Measurements from ENCODE around the gene TMC1. TPM values are rescaled to one million over a fixed set of nuclear protein-coding genes. Genes with fewer than 3 reads are reported as not detected.

TMC1 gene
- polyA plus RNA-seq, 3 donors, result 0.16 to 0.55 (median 0.40) TPM

DNA sequence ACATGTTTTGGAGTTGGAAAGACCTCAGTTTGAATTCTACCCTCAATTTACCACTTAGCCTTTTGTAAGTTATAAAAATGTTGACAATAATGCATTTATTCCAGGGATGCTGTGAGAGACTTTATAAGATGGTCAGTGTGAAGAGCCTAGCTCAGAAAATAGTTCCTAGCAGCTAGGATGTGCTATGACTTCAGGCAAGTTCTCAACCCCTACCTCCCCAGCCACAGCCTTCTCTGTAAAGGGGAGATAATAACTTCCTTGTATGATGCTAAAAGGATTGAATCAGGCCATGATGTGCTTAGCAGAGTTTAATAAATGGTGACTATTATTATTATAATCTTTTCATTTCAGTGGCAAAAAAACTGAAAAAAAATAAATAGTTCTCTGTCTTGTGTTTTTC lies 353.8 kb downstream of the TMC1 start:
- no peak overlapping the region for H3K27ac Mint-ChIP-seq
- Histone ChIP-seq H3K27ac (ENCODE audit: low read depth in 1 of 2, low read length in 2 of 2) (no peak overlapping the region), H4K20me1 (ENCODE audit: insufficient read depth, low read length) (no peaks in the 10 kb centered on the region), H3K9me3 (replicated peaks in 1 of 2; ENCODE audit: control insufficient read depth in 1 of 2, insufficient read depth in 1 of 2, low read length in 2 of 2) (no peaks in the 10 kb centered on the region), H3K4me3 (replicated peaks in 1 of 3; ENCODE audit: low read depth in 2 of 3, low read length in 3 of 3) (no peak overlapping the region), H3K36me3 (replicated peaks in 1 of 2; ENCODE audit: control insufficient read depth in 1 of 2, insufficient read depth in 2 of 2, low read length in 2 of 2) (no peaks in the 10 kb centered on the region), H3K27me3 (ENCODE audit: control insufficient read depth in 2 of 2, insufficient read depth in 2 of 2, low read length in 2 of 2) (no peaks in the 10 kb centered on the region), H3K79me2 (ENCODE audit: insufficient read depth, low read length) (no peaks in the 10 kb centered on the region), H3K4me1 (ENCODE audit: control insufficient read depth in 1 of 2, insufficient read depth in 2 of 2, low read length in 2 of 2) (no peaks in the 10 kb centered on the region), H3K4me2 (replicated peaks; ENCODE audit: extremely low read depth, low read length, poor library complexity, severe bottlenecking) (no peak overlapping the region), H2AFZ (ENCODE audit: insufficient read depth, low read depth, low read length, poor library complexity, severe bottlenecking) (no peak overlapping the region), H3K9ac (ENCODE audit: insufficient read depth, low read length, poor library complexity, severe bottlenecking) (no peak overlapping the region)
- no peak overlapping the region for H3K4me3 Mint-ChIP-seq
- TF ChIP-seq, protein P1, sequence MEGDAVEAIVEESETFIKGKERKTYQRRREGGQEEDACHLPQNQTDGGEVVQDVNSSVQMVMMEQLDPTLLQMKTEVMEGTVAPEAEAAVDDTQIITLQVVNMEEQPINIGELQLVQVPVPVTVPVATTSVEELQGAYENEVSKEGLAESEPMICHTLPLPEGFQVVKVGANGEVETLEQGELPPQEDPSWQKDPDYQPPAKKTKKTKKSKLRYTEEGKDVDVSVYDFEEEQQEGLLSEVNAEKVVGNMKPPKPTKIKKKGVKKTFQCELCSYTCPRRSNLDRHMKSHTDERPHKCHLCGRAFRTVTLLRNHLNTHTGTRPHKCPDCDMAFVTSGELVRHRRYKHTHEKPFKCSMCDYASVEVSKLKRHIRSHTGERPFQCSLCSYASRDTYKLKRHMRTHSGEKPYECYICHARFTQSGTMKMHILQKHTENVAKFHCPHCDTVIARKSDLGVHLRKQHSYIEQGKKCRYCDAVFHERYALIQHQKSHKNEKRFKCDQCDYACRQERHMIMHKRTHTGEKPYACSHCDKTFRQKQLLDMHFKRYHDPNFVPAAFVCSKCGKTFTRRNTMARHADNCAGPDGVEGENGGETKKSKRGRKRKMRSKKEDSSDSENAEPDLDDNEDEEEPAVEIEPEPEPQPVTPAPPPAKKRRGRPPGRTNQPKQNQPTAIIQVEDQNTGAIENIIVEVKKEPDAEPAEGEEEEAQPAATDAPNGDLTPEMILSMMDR (IDR thresholded peaks at IDR 0.05), result no peak
- DNase-seq, result no peak
- no peaks in the 10 kb centered on the region for H3K27me3 Mint-ChIP-seq (ENCODE audit: low read depth in 3 of 3)
- no peaks in the 10 kb centered on the region for H3K36me3 Mint-ChIP-seq
- H3K4me1 Mint-ChIP-seq, result peaks cover 3% of the 10 kb centered on the region
- intact Hi-C loops (cut with micrococcal nuclease), result no loop called here
- H3K9me3 Mint-ChIP-seq, result no peaks in the 10 kb centered on the region

GRCh38 chr9:72880821-72881220 lies 359.4 kb downstream of the TMC1 start:
- TF ChIP-seq, protein P1 (IDR thresholded peaks at IDR 0.05), result no peak
- no peak for DNase-seq
- peaks cover 3% of the 10 kb centered on the region for H3K4me1 Mint-ChIP-seq
- peaks cover 0 to 1% (median 0%) of the 10 kb centered on the region in 7 donors for H3K9me3 Mint-ChIP-seq
- Histone ChIP-seq H3K36me3 (replicated peaks in 1 of 2; ENCODE audit: control insufficient read depth in 1 of 2, insufficient read depth in 2 of 2, low read length in 2 of 2) (no peaks in the 10 kb centered on the region), H3K4me1 (ENCODE audit: control insufficient read depth in 1 of 2, insufficient read depth in 2 of 2, low read length in 2 of 2) (no peaks in the 10 kb centered on the region), H3K4me3 (replicated peaks in 1 of 3; ENCODE audit: low read depth in 2 of 3, low read length in 3 of 3) (no peak overlapping the region), H3K4me2 (replicated peaks; ENCODE audit: extremely low read depth, low read length, poor library complexity, severe bottlenecking) (no peak overlapping the region), H4K20me1 (ENCODE audit: insufficient read depth, low read length) (no peaks in the 10 kb centered on the region), H3K9me3 (replicated peaks in 1 of 2; ENCODE audit: control insufficient read depth in 1 of 2, insufficient read depth in 1 of 2, low read length in 2 of 2) (no peaks in the 10 kb centered on the region), H3K27ac (ENCODE audit: low read depth in 1 of 2, low read length in 2 of 2) (no peak overlapping the region), H3K27me3 (ENCODE audit: control insufficient read depth in 2 of 2, insufficient read depth in 2 of 2, low read length in 2 of 2) (no peaks in the 10 kb centered on the region), H3K9ac (ENCODE audit: insufficient read depth, low read length, poor library complexity, severe bottlenecking) (no peak overlapping the region), H3K79me2 (ENCODE audit: insufficient read depth, low read length) (no peaks in the 10 kb centered on the region), H2AFZ (ENCODE audit: insufficient read depth, low read depth, low read length, poor library complexity, severe bottlenecking) (no peak overlapping the region)
- no peak overlapping the region for H3K27ac Mint-ChIP-seq
- H3K4me3 Mint-ChIP-seq, result no peak overlapping the region
- no peaks in the 10 kb centered on the region for H3K36me3 Mint-ChIP-seq
- peaks cover 0 to 1% (median 0%) of the 10 kb centered on the region in 3 donors for H3K27me3 Mint-ChIP-seq (ENCODE audit: low read depth in 3 of 3)
- 100% methylated on average over 1 of the region's 2 CpGs for WGBS (ENCODE audit: insufficient coverage)
- intact Hi-C loops (cut with micrococcal nuclease), result no loop called here
